ENCODE measurements around the gene FAM161B.
A peak's percentile ranks its signal among the peaks of the same experiment; 100 is the strongest.
"Not testable (repeated sequence)": the region's sequence is repeated elsewhere in the genome, so short reads cannot be mapped to it uniquely, and the experiment has no call there.

FAM161B gene

DNA sequence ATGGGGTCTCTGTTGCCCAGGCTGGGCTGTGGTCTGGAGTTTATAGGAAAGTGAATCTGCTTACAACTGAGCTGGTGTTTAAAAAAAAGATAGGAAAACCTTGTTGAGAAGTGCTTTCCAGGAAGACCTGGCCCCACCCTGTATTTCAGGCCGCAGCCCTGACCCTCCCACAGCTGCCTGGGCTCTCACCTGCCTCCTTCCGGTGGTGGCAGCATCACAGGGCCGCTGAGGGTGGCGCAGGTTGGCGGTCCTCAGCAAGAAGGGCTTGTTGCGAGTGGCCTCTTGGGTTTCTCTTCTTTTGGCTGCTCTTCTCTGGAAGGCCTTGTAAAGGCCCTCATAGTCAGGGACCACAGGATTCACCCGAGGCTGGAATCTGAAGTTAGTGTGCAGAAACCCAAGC lies 7.7 kb downstream of the FAM161B start:
- no peak for DNase-seq

DNA sequence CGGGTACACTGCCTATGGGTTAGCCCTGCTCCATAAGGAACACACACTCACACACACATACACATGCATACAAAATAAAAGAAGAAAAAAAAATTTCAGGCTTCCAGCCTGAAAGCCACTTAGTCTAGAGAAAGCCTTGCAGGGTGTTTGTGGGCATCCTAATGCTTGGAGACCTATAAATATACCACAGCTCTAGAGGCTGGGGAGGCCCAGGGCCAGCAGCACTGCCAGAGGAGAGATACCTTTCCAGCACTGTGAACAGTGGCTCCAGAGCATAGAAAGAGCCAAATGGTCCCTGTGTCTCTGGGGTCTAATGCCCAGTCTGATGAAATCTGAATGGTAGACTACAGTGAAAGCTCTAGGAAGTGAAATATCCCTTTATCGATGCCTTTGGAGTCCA lies 12.9 kb downstream of the FAM161B start:
- DNase-seq = no peak

DNA sequence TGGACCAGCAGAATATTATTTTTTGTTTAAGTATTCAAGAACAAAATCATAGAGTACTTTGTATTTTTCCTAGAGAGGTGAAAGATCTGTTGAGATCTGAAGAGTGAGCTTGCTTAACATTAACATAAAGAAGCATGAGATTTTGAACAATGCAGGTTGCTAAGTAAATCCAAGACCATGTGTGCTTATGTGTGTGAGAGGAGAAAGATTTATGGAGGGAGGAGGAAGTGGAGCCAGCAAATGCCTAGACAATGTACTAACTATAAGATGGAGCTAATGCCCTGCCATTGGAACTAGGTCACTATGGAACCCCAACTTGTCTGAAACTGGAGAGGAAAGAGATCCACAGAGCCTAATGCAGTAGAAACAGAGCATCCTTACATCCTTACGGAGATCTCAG lies 13.3 kb downstream of the FAM161B start:
- DNase-seq = no peak

DNA sequence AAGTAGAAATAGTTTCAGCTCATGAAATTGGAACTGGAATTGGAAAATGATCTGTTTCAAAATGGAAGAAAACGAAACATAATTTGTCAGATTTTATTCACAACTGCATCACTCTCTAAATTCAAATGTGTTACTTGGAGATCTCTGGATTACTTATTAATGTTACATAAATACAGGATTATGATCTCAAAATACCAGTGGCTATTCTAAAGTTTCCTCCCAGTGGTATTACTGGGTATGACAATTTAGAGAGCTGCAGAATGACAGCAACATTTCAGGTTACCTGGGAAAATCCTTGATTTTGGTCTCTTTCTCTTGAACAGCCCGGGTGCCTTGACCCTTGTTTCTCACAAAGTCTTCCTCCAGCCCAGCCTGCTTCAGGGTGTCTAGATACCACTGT lies 14.2 kb downstream of the FAM161B start:
- DNase-seq = no peak

DNA sequence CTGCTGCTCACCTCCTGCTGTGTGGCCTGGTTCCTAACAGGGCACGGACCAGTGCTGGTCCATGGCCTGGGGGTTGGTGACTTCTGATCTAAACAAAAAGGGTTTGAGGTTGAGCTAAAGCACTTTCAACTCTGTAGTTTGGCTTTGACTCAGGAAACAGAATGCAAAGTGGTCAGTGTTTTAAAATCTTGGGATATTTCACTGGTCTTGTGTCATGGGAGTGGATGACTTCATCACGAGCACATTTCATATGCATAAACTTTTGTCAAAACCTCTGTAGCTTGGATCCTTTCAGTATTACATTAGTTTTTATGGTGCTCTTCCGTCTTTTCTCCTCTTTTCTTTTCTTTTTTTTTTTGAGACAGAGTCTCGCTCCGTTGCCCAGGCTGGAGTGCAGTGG lies 25.6 kb downstream of the FAM161B start:
- DNase-seq = no peak

DNA sequence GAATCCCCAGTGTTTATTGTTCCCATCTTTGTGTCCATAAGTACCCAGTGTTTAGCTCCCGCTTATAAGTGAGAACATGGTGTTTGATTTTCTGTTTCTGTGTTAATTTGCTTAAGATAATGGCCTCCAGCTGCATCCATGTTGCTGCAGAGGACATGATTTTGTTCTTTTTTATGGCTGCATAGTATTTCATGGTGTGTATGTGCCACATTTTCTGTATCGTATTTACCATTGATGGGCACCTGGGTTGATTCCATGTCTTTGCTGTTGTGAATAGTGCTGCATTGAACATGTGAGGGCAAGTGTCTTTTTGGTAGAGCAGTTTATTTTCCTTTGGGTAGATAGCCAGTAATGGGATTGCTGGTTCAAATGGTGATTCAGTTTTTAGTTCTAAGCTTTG lies 30.4 kb downstream of the FAM161B start:
- DNase-seq = not testable (repeated sequence)

DNA sequence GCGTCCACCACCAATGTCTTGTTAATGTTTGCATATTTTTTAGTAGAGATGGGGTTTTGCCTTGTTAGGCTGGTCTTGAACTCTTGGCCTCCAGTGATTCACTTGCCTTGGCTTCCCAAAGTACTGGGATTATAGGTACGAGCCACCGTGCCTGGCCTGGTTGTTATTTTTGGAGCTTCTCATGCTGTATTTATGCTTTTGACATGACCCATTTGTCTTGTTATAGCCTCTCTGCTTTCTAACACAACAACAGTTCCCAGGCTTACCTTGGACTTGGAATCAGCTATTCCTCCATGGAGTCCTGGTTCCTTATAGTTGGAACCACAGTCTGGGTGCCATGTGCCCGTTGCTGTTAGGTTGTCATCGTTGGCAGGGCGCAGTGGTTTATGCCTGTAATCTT lies 33.6 kb downstream of the FAM161B start:
- no peak for DNase-seq

DNA sequence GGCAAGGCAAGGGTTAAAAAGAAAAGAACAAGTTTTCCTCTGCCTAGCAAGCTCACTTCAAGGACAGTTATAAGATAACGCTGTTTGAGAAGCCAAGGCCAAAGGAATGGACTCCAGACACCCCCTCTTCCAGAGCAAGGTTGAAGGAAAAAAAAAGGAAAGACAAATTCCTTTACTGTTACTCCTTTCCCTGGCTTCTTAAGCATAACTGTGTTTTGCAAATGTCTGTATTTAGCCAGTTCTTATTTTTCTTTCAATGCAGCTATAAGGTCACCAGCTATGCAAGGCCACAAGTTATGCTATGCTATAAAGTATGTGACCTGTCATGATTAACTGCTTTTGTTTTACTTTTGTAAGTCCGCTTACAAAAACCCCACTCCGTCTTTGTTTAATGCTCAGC lies 36.6 kb downstream of the FAM161B start:
- DNase-seq = no peak

DNA sequence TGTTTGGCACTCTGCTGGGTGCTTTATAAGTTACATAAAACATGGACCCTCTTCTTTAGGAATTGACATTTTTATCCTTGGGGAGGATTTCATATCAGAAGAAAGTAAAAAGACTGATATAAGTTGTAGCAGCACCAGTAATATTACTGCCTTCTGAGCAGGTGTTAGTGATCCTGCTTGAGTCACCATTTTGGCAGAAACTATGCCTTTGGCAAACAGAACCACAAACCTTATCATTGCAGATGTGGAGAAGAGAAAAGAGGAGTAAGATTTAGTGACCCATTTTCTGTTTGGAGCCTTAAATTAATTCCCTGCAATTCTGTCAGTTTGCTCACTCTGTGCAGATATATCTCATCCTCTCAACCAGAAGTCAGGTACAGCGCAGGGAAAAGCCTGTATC lies 40.2 kb downstream of the FAM161B start:
- no peak for DNase-seq

DNA sequence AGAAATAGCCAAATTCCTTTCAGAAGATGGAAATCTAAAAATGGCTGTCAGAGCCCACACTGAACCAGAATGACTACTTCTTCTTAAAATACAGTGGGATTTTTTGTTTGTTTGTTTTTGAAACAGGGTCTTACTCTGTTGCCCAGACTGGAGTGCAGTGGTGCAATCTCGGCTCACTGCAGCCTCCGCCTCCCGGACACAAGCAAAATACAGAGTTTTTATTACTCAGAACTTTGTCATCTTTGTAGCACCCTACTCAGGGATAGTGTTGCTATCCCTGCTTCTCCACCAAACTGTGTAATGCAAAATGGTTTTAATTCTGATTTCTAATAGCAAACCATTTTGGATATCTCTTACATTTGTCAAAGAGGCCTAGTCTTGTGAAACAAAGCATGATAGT lies 46.9 kb downstream of the FAM161B start:
- DNase-seq = no peak

DNA sequence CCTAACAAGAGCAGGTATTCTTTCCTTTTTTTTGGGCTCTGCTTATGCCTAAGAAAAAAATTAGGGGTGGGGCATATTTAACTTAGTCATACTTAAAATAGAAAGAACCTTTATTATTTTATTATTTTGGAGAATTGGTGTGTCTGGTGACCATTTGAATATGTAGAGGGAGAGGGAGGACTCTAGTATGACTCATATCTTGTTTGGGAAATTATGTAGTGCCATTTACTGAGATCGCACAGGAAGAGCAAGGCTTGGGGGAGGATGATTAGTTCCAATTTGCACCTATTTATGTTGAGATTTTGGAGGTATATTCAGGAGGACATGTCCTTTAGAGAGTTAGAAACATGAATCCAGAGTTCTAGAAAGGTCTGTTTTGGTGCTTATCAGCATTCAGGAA lies 53.4 kb downstream of the FAM161B start:
- DNase-seq = no peak

DNA sequence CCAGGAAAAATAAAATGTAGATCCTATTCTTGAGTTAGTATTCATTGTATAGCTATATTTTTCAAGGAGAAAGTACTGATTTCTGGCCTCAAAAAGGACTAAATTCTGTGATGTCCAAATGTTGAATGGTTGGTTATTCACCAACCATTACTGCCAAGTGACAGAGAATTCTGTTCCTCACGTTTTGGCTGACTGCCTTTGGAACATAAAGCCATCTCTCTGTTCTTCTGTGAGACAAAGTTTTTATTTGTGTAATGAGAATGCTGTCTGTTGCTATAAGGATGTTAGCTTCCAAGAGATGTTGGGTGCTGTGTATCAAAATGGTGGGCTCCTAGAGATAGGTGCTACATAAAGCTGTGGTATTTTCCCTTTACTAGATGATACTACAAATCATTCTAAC lies 54.0 kb downstream of the FAM161B start:
- DNase-seq = no peak

DNA sequence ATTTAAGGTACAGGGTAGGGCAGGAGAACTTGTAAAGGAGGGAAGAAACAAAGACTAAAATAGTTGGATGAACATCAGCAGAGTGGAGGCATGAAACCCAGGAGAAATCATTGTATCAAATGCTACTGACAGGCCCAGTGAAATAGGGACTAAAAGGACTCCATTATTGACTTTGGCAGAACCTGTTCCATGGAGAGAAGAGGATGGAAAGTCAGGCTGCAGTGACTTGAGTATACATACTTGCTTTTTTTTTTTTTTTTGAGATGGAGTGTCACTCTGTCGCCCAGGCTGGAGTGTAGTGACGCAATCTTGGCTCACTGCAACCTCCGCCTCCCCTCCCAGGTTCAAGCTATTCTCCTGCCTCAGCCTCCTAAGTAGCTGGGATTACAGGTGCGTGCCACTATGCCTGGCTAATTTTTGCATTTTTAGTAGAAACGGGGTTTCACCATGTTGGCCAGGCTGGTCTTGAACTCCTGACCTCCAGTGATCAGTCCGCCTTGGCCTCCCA lies 55.7 kb downstream of the FAM161B start:
- DNase-seq = not testable (repeated sequence)

DNA sequence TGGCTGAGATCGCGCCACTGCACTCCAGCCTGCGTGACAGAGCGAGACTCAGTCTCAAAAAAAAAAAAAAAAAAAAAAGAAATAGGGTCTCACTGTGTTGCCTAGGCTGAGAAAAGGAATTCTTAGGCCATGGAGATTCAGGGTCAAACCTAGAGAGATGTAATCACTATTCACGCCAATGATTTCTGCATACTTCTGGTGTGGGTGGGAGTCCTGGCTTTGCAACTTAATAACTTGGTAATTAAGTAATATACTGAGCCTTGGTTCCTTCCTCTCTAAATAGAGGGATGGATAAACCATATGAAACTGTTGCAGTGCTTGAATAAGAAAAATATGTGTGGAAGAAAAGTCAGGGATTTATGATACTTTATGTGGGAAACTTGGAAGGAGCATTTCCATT lies 60.5 kb downstream of the FAM161B start:
- no peak for DNase-seq

DNA sequence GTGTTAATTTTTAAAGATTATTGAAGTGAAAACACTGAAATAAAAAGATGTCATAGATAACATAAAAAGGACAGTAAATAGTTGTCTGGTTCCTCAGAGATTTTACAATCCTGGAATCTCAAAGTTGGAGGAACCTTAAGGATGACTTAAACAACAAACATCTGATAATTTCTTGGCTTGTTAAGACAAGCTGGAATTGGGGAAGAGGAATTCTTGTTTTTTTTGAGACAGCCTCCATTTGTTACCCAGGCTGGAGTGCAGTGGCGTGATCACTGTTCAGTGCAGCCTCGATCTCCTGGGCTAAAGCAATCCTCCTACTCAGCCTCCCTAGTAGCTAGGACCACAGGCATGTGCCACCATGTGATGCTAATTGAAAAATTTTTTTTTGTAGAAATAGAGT lies 60.9 kb downstream of the FAM161B start:
- DNase-seq = no peak

DNA sequence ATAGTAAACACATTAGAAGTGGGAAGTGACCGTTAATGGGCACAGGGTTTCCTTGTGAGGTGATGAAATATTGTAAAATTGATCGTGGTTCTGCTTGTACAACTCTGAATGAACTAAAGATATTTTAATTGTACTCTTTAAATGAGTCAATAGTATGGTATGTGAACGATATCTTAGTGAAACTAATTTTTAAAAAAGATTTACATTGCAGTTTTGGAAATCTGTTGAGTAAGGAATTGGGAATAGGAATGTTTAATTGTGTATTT lies 61.5 kb downstream of the FAM161B start:
- DNase-seq = no peak

DNA sequence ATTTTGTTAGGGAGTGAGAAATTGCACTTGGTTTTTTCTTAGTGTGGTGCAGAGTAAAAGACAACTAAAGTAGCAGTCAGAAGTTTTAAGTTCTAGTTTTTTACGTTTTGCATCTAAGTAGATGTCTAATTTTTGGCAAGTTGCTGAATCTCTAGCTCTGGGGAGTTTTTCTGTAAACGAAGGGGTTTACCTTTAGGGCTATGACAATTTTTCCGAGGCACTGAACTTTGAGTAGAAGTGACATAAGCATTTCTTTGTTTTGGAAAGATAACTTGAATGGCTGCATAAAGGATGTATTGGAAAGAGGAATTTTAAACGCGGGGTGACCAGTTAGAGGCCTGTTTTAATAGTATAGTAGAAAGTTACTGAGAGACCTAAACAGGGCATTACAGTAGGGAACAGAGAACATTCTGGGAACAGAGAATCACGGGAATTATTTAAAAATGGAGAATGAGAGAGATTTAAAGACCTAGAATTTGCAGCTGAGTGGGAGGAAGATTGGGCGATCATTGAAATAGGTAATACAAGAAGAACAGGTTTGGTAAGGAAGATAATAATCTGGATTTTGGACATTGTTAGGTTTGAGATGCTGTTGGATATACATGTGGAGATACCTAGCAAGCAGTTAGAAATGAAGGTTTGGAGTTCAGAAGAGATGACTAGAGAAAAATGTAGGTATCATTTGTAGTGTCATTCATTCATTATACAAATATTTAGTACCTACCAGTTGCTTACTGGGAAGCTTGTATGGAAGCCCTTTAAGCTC lies 62.0 kb downstream of the FAM161B start:
- no peak for DNase-seq

DNA sequence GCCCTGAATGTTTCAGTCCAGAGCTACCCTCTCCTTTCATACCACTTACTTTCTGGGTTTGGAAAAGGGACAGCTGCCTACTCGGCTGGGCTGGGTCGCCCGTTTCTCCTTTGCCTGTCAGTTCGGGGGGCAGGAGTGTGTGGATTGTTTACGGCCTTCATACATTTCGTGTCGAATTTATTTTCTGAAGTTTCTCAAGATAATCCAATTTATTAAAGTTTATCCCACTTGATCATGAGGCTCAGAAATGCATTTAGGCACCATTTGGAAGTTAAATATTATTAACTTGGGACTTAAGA lies 62.6 kb downstream of the FAM161B start:
- DNase-seq = no peak

DNA sequence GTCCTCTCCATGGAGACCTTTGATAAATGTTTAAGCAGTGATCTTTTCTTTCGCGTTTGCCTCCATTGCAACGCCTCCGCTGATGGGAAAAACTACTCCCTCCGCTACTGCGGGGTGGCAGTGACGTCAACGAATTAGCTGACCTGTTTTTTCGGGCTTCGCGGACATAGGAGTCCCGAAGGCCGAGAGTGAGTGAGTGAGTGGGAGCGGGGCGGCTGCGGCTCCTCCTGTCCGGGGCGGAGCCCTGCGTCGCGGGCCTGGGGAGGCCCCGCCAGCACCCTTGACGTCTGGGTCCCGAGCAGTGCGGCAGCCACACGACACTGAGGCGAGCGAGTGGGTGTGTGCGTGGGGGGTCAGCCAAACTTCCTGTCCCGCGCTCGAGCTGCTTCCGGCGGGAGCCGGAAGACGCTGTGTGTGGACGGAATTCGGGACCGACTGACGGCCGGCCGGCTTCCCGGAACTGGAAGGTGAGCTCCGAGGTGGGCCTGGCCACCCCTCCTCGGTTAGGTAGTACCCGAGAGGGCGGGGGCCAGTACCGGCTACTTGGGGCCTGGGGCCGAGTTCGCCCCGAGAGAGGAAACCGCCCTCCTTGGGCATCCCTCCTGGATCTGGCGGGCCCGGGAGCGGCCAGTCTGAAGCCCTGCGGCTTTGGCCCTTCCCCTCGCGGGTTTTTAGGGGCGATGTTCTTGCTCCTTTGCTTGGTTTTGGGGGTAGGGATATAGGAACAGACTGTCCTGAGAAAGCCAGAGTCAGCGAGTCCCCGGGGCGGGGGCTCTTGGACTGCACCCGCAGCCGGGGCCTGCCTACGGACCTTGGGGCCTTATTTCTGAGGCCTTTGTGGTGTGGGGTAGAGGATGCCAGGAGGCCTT lies 63.2 kb downstream of the FAM161B start, which contains the start of gene ZNF410:
TSS of gene ZNF410 (plus strand) at position 411 of the 869 bp plus-strand sequence. CDS start 5,317 bp downstream, outside the sequence.
- peak; percentile 82 for DNase-seq

DNA sequence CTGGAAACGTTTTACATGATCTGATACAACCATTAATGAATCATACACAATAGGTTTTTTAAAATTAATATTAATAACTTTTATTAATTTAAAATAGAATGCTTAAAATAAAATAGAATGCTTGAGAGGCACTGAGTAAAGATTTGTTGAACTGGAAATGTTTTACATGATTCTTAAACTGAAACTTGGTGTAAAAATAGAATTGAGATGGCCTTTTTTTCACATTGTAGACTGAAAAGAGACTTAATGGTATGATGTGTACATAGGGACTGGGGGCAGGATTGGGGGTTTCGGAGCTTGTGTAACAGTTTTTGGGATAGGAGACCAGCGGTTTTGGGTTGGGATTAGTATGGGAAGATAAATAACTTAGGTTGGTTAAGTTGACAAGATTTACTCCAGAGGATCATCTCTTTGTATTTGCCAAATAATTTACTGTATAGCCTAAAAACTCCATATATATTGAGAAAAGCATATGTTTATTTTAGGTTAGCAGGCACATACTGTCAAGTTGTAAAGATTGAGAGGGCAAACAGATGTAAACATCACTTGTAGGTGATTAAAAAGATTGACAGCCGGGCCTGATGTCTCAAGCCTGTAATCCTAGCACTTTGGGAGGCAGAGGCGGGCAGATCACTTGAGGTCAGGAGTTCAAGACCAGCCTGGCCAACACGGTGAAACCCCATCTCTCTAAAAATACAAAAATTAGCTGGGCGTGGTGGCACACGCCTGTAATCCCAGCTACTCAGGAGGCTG lies 65.3 kb downstream of the FAM161B start:
- DNase-seq = no peak
